Uterus (tissue), 2 donors: ENCODE measurements around the gene SPRING1.

ENCODE experiments used
- CTCF ChIP-seq, 4 experiments: fragments of 200-600 bp in 2 of 4; fragments of 450-650 bp in 2 of 4; sonication (generic) in 2 of 4; IDR thresholded peaks; one replicate each; pipeline ENCODE4 v1.5.1; 2016 to 2019; ENCODE audit warnings: antibody characterized with exemption in 4 of 4, mild to moderate bottlenecking in 2 of 4, moderate library complexity in 1 of 4
- POLR2A ChIP-seq, 2 donors: fragments of 450-650 bp; IDR thresholded peaks; one replicate each; pipeline ENCODE4 v1.6.1; 2016; ENCODE audit warnings: antibody characterized with exemption in 2 of 2, mild to moderate bottlenecking in 1 of 2, moderate library complexity in 1 of 2

DNA sequence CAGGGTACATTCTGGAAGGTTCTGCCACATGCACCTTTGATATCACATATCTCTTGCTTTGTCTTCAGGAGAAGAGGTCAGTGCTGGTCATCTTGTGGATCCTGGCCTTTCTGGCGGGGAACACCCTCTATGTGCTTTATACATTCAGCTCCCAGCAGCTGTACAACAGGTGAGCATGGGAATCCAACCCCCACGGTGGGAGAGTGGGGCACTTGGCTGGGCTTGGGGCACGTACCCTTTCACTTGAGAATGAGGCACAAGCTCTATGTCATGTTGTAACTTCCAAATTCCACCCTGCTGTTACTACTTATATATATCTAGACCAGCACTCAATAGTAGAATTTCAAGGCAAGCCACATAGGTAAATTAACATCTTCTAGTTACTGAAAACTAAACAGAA, 28.9 kb upstream of the SPRING1 start:
- TF ChIP-seq POLR2A (IDR thresholded peaks at IDR 0.05), result no peak
- no peak for TF ChIP-seq CTCF (IDR thresholded peaks at IDR 0.05)
